ENCODE measurements around the gene TCF7.
"Not testable (repeated sequence)": the region's sequence is repeated elsewhere in the genome, so short reads cannot be mapped to it uniquely, and the experiment has no call there.

TCF7 gene

DNA sequence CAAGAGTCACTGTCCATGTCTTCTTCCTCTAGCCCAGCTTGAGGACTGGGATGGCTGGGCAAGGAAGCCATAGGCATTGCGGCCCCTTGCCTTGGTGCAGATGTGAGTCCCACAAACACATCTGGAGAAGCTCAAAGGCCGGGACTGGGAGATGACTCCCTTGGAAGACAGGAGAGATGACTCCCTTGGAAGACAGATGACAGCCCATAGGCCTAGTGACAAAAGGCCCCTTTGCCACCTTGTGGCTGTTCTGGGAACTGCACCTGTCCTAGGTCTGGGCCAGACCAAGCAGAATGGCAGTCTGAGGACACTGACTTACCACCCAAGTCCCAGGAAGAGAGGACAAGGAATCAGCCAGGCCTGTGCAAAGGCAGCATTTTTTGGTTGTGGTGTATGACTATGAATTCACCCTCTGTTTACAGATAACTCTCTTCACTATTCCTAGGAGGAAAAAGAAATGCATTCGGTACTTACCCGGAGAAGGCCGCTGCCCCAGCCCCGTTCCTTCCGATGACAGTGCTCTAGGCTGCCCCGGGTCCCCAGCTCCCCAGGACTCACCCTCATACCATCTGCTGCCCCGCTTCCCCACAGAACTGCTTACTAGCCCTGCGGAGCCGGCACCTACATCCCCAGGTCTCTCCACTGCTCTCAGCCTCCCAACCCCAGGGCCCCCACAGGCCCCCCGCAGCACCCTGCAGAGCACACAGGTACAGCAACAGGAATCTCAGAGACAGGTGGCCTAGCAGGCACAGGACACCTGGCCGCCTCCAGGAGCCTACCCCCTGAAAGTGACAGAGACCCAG, 31.5 kb downstream of the TCF7 start:
- DNase-seq, result peak; percentile 79

DNA sequence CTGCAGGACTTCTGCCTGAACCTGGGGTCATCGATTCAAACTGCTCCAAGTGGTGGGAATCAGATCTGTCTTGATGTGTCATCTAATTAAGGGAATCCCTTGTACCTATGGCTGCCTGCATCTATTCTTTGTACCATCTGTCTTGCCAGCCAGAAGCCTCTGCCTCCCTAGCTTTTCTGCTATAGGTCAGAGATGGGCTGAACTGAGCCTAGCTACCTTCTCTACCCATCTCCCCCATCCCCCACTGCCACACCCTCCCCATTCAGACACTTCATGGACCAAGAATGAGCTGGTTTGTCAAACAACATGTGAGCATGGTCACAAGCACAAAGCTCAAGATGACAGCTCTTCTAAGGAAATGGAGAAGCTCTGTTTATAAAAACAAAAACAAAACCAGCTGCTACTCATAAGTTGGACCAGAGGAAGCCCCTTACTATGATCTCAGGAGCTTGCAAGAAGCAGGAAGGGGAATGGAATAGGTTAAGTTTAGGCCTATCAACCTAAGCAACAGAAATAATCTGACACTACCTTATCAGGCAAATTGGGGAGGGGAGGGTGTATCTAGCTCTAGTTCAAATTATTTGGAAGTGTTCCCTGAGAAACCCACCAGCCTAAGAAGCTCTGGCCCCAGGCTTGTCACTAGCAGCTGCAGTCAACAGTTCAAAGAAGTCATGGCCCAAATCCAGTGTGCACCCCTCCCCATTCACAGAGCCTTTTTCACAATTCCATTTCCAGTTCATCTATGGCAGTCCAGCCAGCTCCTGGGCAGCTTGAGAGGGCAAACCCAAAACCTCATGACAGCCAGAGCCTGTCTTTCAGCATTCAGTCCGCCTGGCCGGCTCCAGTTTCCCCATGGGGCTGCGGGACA, 32.4 kb downstream of the TCF7 start:
- no peak for DNase-seq

DNA sequence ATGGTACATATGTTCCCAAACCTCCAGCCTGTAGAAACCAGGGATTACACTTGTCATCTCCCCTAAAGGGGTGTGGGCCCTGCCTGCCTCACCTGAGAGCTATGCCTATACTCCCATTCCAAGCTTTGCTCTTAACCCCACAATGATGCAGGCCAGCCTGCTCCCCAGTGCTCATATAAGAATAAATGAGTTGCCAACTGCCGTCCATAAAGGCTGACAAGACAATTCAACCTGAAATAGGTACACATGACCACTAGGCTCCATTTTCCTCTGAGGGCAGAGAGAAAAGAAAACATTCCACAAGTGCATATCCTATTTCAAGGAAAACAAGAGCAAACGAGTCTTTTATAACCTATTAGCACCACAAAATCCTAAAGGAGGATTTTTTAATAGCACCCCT, 33.8 kb downstream of the TCF7 start:
- no peak for DNase-seq

DNA sequence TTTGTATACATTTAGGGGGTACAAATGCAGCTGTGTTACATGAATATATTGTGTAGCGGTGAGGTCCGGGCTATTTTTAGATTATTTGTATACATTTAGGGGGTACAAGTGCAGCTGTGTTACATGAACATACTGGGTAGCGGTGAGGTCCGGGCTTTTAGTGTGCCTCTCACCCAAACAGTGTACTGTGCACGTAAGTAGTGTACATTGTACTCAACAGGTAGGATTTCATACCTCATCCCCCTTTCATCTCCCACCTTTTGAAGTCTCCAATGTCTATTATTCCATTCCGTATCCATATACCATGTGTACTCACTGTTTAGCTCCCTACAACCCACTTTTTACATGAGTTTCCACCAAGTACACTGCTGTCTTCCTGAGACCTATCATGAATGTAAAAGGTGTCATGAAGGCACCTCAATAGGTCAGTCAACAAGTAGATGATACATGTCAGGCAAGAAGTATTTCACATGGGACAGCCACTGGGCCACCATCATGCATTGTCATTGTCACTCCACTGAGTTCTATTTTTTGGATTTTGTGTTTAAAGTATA, 34.6 kb downstream of the TCF7 start:
- no peak for DNase-seq

DNA sequence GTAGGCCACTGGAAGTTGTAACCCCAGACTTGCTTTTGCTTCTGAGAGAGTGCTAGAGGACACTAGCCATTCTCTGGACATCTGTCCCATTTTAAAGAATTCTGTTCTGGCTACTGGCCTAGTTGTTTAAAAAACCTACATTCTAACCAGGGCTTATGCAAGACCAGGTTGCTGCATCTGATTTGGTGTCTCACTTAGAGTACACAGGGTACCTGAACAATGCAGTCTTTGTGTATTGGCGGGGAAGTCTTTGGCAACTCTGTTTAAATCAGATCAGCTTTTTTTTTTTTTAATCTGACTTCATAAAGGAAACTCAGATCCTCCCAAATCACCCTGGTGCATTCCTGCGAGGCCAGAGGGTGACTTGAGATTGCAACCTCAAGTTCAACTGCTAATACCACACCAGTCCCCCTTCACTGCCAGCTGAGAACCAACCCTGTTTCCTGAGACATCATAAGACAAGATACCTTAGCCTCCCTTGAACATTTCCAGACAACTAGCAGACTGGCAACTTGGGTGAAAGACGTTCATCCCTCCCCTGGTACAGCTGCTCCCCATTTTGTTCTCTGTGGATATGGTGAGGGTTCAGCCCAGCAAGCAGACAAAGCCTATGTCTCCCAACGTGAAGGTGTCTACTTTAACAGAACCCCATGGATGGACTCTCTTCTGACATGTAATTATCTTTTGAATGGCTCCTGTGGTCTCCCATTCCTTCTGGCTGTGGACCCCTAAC, 35.3 kb downstream of the TCF7 start:
- no peak for DNase-seq

DNA sequence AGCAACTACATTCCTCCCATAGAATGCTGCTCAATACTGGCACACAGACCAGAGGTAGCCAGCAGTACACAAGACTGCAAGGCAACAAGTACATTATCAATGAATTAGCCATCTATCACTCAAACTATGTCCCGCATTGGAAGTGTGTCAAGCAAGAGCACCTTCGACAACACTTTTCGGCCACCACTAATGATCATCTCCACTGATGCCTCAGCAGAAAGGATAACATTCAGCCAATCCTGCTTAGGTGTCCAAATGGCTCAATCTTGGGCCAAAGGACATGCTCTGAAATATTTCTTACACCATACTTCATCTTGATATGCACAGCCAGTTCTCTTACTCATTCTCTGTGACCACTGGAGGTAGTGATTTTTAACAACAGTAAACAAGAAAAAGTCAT, 37.2 kb downstream of the TCF7 start:
- no peak for DNase-seq

DNA sequence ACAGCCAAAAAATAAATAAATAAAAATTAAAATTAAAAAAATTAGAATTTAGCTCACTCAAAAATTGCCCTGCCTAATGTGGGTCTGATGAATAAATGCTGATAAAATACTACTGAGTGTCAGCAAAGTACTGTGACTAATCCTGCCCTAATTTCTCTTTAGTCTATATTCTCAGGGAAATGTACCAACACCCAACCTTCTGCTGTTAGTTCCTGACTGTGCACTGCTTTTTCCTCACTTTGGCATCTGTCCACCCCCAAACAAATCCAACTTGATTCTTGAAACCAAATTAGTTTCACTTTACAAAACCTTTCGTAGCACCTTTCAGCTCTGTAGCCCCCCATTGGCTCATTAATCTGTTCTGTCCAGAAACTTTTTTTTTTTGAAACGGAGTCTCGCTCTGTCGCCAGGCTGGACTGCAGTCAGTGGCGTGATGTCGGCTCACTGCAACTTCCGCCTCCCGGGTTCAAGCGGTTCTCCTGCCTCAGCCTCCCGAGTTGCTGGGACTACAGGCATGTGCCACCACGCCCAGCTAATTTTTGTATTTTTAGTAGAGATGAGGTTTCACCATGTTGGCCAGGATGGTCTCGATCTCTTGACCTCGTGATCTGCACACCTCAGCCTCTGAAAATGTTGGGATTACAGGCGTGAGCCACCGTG, 37.8 kb downstream of the TCF7 start:
- DNase-seq, result not testable (repeated sequence)

DNA sequence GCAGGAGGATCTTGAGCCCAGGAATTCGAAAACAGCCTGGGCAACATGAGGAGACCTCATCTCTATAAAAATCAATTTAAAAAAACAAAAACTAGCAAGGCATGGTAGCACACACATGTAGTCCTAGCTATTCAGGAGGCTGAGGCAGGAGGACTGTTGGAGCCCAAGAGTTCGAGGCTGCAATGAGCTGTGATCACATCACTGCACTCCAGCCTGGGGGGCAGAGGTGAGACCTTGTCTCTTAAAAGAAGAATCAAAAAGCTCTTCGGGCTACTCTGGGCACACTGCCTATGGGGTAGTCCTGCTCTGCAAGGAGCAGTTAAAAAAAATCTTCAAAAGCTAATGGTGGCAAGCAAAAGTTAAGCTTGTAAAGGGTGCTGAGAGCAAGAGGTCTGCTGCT, 38.8 kb downstream of the TCF7 start:
- DNase-seq, result no peak

DNA sequence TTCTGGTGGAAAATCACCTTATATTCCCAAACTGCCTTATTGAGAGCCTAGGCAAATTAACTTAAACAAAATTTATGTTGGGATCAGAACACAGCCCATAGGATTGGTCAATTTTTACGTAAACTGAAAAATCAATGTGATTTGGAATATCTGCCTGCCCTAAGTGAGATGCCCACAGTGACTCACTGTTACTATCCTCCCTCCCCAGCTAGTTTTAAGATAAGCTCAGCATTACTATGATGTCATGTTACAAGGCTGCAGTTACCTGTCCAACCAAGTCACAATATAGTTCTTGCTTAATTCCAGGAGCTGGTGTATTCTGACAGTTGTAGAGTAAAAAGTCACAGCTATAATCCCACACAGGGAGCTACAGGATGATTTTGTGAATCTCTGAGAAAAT, 39.2 kb downstream of the TCF7 start:
- DNase-seq, result no peak

DNA sequence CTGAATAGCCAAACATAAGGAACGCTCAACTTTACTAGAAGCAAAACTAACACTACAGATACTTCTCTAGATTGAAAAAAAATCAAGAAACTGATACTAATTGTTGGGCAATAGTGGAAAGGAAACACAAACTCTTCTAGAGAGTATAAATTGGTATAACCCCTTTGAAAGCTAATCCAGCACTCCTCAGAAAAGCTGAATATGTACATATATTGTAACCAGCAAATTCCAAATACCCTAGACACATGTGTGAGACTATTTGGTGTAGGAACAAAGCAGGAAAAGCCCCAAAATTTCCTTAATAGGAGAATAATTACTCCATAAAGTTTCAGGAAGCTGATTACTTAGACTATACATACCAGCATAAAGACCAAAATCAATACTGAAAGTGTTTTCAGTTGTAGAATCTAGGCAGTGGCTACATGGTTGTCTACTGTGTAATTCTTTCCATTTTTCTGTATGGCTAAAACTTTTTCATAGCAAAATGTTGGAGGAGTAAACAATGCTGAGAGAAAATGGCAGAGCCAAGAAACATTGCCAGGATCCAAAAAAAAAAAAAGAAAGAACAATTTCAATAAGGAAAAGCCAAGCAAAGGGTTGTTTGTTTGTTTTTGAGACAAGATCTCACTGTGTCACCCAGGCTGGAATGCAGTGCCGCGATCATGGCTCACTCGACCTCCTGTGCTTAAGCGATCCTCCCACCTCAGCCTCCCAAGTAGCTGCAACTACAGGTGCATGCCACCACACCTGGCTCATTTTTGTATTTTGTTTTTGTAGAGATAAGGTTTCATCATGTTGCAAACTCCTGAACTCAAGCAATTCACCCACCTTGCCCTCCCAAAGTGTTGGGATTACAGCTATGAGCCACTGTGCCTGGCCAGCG, 47.3 kb downstream of the TCF7 start:
- DNase-seq, result no peak

DNA sequence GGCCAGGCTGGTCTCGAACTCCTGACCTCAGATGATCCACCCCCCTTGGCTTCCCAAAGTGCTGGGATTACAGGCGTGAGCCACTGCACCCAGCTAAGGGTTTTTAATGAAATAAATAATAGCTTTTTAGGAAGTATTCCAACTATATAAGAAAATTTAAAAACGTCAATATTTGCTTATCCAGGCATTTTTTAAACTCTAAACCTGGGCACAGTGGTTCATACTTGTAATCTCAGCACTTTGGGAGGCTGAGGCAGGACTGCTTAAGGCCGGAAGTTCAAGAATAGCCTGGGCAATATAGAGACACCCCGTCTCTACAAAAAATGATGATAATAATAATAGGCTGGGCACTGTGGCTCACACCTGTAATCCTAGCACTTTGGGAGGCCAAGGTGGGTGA, 48.1 kb downstream of the TCF7 start:
- DNase-seq, result no peak

DNA sequence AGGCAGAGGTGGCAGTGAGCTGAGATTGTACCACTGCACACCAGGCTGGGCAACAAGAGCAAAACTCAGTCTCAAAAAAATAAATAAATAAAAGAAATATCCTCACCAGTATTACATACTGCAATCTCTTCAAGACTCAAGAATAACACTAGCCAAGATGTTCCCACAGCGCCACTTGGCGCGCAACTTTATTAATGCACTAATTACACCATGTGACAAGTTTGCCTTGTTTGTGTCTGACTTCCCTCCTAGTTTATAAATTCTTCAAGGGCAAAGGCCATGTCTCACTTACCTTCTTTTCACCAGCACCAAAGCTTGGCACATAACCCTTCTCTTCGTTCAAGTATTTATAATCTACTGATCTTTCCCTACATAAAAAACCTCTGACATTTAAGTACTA, 57.5 kb downstream of the TCF7 start:
- no peak for DNase-seq

DNA sequence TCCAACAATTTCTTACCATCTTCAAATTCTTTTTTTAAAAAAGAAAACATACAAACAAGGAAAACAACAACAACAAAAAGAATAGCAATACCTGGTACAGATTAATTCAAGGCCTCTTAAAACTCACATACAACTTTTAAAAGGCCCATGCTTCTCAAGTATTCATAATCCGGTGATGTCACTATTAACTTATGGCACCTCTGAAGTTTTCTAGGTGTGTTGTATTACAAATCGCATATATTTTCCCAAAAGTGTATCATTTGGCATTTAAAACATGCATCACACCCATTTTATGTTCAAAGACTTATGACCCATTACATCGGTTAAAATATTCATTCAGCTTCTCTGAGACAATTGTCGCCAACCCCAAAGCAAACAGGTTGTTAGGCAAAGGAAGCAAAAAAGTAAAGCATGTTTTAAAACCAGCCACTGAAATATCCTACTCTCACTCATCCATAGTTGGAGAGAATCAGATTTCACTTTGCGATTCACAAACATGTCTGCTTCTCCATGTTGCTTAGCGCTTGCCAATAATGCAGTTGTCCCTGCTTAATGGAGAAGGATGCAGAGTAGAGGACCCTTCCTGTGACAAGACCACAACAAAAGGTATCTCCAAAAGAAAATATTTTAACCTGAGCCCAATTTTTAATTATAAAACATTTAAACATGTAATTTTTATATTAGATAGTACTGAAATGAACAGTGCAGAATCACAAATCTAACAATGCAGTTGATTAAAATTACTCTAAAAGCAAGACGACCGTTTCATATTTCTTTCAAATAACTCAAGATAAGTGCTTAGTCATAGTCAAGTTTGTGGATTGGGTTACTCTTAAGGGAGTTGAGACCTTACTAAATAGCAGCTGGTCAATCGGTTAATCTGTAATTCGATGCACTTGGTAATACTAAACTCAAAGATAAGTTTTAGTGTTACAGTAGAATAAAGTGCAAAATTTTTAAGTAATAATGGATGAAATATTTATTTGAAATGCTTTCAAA, 60.7 kb downstream of the TCF7 start:
- no peak for DNase-seq

DNA sequence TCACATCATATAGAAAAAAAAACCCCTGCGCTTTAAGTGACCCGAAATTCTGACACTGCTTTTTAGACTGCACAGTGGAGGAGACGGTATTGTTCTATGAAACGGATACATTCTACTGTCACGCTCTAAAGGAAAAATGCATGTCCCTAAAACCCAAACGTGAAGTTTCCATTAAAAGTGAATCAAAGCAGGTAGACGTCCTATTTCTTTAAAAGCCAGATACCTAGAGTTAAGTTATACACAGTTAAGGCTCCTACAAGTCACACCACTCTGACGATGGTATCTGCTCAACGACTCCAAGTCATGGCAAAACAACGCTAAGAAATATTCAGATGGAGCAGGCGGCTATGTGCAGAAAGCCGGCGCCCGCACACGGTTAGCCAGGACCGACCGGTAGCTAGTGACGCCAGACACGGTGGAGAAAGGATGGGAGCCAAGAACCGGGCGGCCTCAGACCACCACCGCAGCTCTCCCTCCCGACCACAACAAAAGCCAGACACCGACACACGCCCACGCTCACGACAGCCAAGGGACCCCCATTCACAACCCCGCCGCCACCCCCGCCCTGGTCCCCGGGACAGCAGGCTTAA, 61.5 kb downstream of the TCF7 start:
- DNase-seq, result no peak

DNA sequence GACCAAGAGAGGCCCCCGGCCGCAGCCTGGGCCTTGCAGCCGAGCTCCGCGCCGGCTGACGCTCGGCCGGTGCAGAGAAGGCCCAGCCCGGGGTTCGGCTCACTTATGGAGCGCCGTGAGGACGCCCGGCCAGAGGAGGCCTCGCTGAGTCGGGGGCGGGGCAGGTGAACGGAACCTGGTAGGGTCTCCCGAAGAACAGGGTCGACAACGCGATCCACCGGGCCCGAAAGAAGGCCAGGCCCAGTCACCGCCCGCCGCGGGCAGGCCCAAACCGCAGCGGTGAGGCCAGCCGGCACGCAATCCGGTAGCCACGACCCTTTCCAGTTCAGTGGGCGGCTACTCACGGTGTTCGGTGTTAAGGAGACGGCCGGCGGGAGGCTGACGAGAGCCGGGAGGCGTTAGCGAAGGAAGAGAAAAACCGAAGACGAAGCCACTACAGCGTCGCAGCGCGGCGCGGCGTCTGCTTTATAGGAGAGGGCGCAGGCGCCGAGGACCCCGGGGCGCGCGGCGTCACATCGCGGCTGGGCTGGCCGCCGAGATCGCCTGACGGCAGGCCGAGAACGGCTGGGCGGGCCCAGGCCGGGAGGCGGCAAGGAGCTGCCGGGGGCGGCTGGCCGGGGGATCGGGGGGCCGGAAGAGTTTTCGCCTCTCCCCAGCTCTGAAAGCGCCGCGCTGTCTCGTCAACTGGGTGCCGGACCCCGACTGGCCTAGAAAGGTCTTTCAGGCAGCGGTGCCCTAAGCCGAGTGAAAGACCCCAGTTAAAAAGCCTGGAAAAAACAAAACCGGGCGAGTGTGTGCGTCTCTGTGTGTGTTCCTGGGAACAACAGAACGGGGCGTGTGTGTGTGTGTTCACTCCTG, 62.3 kb downstream of the TCF7 start, which contains the start of gene SKP1:
Gene SKP1, minus strand, starts transcription at position 440 of the 858 bp plus-strand sequence. CDS start 2,928 bp downstream, outside the sequence.
- peak; percentile 83 for DNase-seq

DNA sequence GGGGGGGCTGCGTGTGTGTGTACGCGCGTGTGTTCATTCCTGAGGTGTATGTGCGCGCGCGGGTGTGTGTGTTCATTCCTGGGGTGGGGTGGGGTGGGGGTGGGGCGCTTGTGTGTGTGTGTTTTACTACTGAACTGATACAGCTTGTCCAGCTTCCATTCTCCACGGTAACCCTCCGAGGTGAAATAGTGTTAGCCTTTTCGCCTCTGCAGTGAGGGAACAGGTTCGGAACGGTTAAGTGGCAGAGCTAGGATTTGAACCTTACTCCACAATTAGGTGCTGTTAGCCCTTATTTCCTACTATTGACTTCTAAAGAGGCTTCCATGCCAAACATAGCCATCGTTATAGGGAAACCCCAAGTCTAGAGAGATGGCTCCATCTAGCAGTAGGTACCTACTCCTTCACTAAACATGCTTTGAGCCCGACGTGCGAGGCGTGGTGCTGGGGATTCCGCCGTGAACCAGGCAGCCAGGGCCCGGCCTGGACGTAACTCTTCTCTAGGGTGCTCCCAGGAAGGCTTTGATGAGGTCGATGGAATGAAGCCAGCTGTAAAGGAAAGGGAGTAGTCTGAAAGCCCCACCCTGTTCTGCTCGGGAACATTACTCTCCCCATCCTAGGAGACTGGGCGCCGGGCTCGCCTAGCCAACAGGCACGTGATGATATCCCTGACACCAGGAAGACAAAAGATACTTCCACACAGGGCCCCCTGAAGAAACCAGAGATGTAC, 63.1 kb downstream of the TCF7 start:
- no peak for DNase-seq

DNA sequence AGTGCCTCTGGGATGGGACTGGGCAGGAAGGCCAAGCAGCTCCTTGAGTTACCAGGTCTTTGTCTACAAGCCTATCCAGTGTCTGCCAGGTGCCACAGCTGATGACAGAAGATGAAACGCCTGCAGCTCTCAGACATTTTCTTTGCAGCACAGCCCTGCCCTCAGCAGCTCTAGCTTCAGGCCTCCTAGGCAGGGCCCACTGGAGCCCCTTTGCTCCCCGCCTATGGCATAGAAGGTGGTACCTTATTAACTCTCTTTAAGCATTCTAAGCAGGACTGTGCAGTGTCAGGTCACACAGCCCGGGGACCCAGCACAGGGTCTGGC, 63.6 kb downstream of the TCF7 start:
- no peak for DNase-seq

DNA sequence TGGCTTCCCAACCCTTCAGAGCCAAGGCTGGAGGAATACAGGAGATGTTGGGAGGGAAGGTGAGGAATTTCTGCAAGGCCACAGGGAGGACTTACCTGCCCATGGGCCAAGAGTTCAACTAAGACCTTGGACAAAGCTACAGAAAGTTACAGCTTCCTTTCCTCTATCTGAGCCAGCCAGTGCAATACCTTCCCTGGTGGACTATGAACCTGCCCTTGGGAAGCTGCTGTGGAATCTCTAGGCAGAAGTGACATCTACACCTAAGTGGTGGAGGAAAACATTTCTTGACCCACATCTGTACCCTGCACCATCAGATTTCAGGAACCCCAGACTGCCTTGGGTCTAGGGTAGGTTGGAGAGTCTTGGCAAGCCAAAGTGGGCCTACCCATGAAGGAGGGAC, 69.0 kb downstream of the TCF7 start:
- no peak for DNase-seq

Data from stimulated activated CD4-positive, alpha-beta T cell treated with anti-CD3 and anti-CD28 coated beads, Interleukin-1b, Interleukin-23, amount 100 ng/mL, for 48 hours (primary cell).